ENCODE measurements around the gene GEMIN4.

DNA sequence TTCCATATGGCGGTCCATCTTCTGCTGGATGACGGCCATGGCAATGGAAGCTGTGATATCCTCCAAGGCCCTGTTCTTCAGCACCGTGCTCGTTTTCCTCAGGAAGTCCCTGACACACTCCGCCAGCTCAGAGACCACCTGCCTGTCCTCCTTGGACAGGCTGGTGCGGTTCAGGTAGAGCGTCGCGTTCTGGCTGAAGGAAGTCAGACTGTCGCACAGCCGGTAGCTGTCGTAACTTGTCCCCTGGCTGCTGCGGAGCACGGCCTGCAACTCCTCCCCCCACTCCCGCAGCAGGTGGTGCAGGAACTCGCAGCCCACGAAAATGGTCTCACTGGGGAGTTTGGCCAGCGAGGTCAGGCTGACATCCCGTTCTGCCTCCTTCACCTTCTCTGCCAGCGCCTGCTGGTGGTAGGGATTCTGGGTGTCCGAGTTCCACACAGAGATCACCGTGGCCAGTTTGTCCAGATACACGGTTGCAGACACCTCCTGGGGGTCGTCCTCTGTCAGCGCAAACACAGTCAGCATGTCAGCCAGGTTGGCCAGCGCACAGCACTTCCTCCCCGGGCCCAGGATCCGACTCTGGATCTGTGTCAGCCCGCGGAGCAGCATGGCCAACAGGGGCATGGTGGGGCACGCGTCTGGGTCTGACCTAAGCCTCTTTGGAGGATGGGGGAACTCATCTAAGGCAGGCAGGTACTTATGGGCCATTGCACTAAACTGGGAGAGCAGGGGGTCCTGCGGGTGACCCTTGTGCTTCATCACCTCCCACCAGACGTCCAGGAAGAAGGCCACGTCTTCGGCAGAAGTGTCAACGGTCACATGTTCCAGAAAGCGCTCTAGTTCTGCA, 5.1 kb downstream of the GEMIN4 start:
- TF ChIP-seq CTCF (IDR thresholded peaks at IDR 0.05) (no peak), POLR2A (IDR thresholded peaks at IDR 0.05) (no peak), EP300 (IDR thresholded peaks at IDR 0.05) (no peak)
